Right lobe of liver (tissue), 6 donors: ENCODE results near the gene REXO4. TPM values are rescaled to one million over a fixed set of nuclear protein-coding genes. Genes with fewer than 3 reads are reported as not detected.

ENCODE experiments used
- ATAC-seq, 4 donors: fragments of 200-7000 bp; cut with Tn5 transposase; one replicate each; pipeline ENCODE4 v1.9.1; 2020; ENCODE audit warnings: mild to moderate bottlenecking in 4 of 4, moderate library complexity in 4 of 4
- DNase-seq, 3 donors: peaks; one replicate each; pipeline ENCODE4 v3.0.0-alpha.2; 2020
- H3K27ac ChIP-seq, 3 donors: fragments of 200-600 bp; one replicate each; pipeline ENCODE4 v1.8.0; 2022
- H3K27me3 ChIP-seq, 2 donors: fragments of 200-600 bp; one replicate each; pipeline ENCODE4 v1.8.0; 2022
- H3K36me3 ChIP-seq, 4 donors: fragments of 200-600 bp; sonication (generic) in 1 of 4; one replicate each; pipeline versions ENCODE4 v1.5.1 to v1.8.0; 2017 to 2022; ENCODE audit warnings: control low read depth in 1 of 4
- H3K4me1 ChIP-seq, 4 donors: fragments of 200-600 bp; sonication (generic) in 1 of 4; one replicate each; pipeline versions ENCODE4 v1.5.1 to v1.8.0; 2017 to 2022; ENCODE audit warnings: control low read depth in 1 of 4
- H3K4me3 ChIP-seq, 3 donors: fragments of 200-600 bp; one replicate each; pipeline ENCODE4 v1.8.0; 2022
- H3K9me3 ChIP-seq, 4 donors: fragments of 200-600 bp; sonication (generic) in 1 of 4; one replicate each; pipeline versions ENCODE4 v1.5.1 to v1.8.0; 2017 to 2022; ENCODE audit warnings: control low read depth in 1 of 4
- POLR2A ChIP-seq: fragments of 450-650 bp; IDR thresholded peaks from one replicate; pipeline ENCODE4 v1.6.1; 2017; ENCODE audit warnings: antibody characterized with exemption, mild to moderate bottlenecking
- WGBS: methylation state at CpG from one replicate; pipeline ENCODE4 v1.1.6; 2018; ENCODE audit warnings: low coverage, low lambda C conversion rate; ENCODE audit not compliant: insufficient coverage; ENCODE audit errors: missing lambda C conversion rate; 5-methylcytosine and 5-hydroxymethylcytosine counted together
- intact Hi-C, 2 donors: fragments of 100-400 bp; cut with DNase I; formaldehyde crosslinking; loops; one replicate each; pipeline versions ENCODE4 v1.11.2 to v1.14.1; 2022
- total RNA-seq, 6 experiments: library from RNA; depleted of rRNA in 2 of 6; stranded (reverse); fragments of >200 nt in 2 of 6; fragmentation: NEBNext Ultra II Directional in 3 of 6; extraction: Animal tissue kit (Norgen Biotek cat#: 25700) in 3 of 6; gene quantifications; one replicate each; pipeline versions ENCODE4 v1.1.0 to v1.2.4, GENCODE V29; 2016 to 2023
- TF ChIP-seq, protein P1 (sequence below), 4 donors: fragments of 200-600 bp in 3 of 4; fragments of 450-650 bp in 1 of 4; IDR thresholded peaks; one replicate each; pipeline versions ENCODE4 v1.5.1 to v1.8.0; 2016 to 2022; ENCODE audit warnings: antibody characterized with exemption in 4 of 4, mild to moderate bottlenecking in 2 of 4
- donor health status: DM: no; HTN: yes; CAD: no.
- donor health status: DM: no; HTN: no; CAD: no.
- donor health status: DM: no; HTN: no; CAD: no.
- donor health status: DM: no; HTN: yes; CAD: no.
- donor health status: DM: no; HTN: yes; CAD: no.

Gene REXO4
- total RNA-seq, 6 experiments from 2014 or later = 9.5 to 19.9 (median 12.0) TPM

- Histone ChIP-seq H3K4me3 (peak overlapping the region in 2 of 3 donors; percentile 14 to 35), H3K27ac (no peak overlapping the region), H3K36me3 (no peaks in the 10 kb centered on the region), H3K9me3 (no peaks in the 10 kb centered on the region), H3K4me1 (peaks cover 0 to 7% (median 0%) of the 10 kb centered on the region in 4 donors), H3K27me3 (no peaks in the 10 kb centered on the region)
- ATAC-seq = peak; percentile 33 to 56 (median 50)
- WGBS = 8% methylated on average over 13 of the region's 57 CpGs
- intact Hi-C loops = no loop called here
- DNase-seq = no peak
- no peak for TF ChIP-seq POLR2A
- TF ChIP-seq, protein P1, sequence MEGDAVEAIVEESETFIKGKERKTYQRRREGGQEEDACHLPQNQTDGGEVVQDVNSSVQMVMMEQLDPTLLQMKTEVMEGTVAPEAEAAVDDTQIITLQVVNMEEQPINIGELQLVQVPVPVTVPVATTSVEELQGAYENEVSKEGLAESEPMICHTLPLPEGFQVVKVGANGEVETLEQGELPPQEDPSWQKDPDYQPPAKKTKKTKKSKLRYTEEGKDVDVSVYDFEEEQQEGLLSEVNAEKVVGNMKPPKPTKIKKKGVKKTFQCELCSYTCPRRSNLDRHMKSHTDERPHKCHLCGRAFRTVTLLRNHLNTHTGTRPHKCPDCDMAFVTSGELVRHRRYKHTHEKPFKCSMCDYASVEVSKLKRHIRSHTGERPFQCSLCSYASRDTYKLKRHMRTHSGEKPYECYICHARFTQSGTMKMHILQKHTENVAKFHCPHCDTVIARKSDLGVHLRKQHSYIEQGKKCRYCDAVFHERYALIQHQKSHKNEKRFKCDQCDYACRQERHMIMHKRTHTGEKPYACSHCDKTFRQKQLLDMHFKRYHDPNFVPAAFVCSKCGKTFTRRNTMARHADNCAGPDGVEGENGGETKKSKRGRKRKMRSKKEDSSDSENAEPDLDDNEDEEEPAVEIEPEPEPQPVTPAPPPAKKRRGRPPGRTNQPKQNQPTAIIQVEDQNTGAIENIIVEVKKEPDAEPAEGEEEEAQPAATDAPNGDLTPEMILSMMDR (IDR thresholded peaks at IDR 0.05) = no peak
Measured at GRCh38 chr9:133428617-133429101, 10.8 kb upstream of the REXO4 start.

- ATAC-seq = peak in 1 of 4 donors; percentile 19
- H3K9me3 ChIP-seq = no peaks in the 10 kb centered on the region
- no peak for DNase-seq
- peaks cover 0 to 7% (median 0%) of the 10 kb centered on the region in 4 donors for H3K4me1 ChIP-seq
- WGBS = 27% methylated on average over 6 of the region's 10 CpGs
- no peak overlapping the region for H3K27ac ChIP-seq
- H3K36me3 ChIP-seq = no peaks in the 10 kb centered on the region
- intact Hi-C loops = no loop called here
- H3K4me3 ChIP-seq = peak overlapping the region in 1 of 3 donors; percentile 35
- TF ChIP-seq POLR2A = no peak
- TF ChIP-seq, protein P1 (IDR thresholded peaks at IDR 0.05) = no peak
- H3K27me3 ChIP-seq = no peaks in the 10 kb centered on the region
Measured at GRCh38 chr9:133427658-133428348, 10.0 kb upstream of the REXO4 start.

- TF ChIP-seq, protein P1 (IDR thresholded peaks at IDR 0.05) = no peak
- no peak for TF ChIP-seq POLR2A
- DNase-seq (no peak), ATAC-seq (no peak)
Measured at GRCh38 chr9:133426011-133426410, 8.2 kb upstream of the REXO4 start.

GRCh38 chr9:133425049-133425632 is 7.3 kb upstream of the REXO4 start:
- H3K9me3 ChIP-seq = no peaks in the 10 kb centered on the region
- DNase-seq (no peak), ATAC-seq (no peak)
- no peaks in the 10 kb centered on the region for H3K36me3 ChIP-seq
- H3K4me3 ChIP-seq = no peak overlapping the region
- H3K27me3 ChIP-seq = no peaks in the 10 kb centered on the region
- TF ChIP-seq, protein P1 (IDR thresholded peaks at IDR 0.05) = no peak
- no peak for TF ChIP-seq POLR2A
- H3K27ac ChIP-seq = no peak overlapping the region
- peaks cover 0 to 7% (median 0%) of the 10 kb centered on the region in 4 donors for H3K4me1 ChIP-seq
- WGBS = 80% methylated on average over 1 of the region's 22 CpGs
- intact Hi-C loops = no loop called here

More at GRCh38 chr9:133426011-133426410, 8.2 kb upstream of the REXO4 start:
- H3K4me1 ChIP-seq = peaks cover 0 to 7% (median 0%) of the 10 kb centered on the region in 4 donors
- H3K4me3 ChIP-seq = no peak overlapping the region
- H3K9me3 ChIP-seq = no peaks in the 10 kb centered on the region
- no peaks in the 10 kb centered on the region for H3K36me3 ChIP-seq
- 80% methylated on average over 1 of the region's 11 CpGs for WGBS
- H3K27ac ChIP-seq = no peak overlapping the region
- intact Hi-C loops = no loop called here
- no peaks in the 10 kb centered on the region for H3K27me3 ChIP-seq
